Measurements from ENCODE around the gene TPO. TPM values are rescaled to one million over a fixed set of nuclear protein-coding genes. Genes with fewer than 3 reads are reported as not detected.

Gene TPO
- total RNA-seq, 2 experiments from 2014 or later = not detected

DNA sequence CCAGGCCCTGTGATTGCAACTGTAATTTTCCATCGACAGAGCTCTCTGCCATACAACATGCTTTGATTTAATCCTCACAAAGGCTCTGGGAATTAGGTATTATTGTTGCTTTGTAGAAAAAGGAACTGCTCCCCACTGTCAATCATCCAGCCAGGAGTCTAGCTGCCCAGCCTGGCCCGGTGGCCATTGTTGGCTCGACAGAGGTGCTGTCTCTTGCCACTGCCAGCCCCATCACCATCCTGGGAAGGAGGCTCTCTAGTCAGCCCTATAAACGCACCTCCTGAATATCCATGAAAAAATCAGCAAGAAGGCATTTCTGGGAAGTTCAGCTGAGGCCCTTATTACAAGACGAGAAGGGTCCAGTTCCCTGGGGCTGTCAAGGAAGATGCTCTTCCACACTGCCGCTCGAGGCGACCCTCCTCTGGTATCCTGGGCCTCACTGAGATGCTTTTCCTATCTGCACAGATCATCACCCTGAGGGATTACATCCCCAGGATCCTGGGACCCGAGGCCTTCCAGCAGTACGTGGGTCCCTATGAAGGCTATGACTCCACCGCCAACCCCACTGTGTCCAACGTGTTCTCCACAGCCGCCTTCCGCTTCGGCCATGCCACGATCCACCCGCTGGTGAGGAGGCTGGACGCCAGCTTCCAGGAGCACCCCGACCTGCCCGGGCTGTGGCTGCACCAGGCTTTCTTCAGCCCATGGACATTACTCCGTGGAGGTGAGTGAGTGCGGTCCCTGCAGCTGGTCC, 71.0 kb downstream of the TPO start:
- H3K9me3 Mint-ChIP-seq = no peaks in the 10 kb centered on the region
- TF ChIP-seq, protein P1, sequence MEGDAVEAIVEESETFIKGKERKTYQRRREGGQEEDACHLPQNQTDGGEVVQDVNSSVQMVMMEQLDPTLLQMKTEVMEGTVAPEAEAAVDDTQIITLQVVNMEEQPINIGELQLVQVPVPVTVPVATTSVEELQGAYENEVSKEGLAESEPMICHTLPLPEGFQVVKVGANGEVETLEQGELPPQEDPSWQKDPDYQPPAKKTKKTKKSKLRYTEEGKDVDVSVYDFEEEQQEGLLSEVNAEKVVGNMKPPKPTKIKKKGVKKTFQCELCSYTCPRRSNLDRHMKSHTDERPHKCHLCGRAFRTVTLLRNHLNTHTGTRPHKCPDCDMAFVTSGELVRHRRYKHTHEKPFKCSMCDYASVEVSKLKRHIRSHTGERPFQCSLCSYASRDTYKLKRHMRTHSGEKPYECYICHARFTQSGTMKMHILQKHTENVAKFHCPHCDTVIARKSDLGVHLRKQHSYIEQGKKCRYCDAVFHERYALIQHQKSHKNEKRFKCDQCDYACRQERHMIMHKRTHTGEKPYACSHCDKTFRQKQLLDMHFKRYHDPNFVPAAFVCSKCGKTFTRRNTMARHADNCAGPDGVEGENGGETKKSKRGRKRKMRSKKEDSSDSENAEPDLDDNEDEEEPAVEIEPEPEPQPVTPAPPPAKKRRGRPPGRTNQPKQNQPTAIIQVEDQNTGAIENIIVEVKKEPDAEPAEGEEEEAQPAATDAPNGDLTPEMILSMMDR (IDR thresholded peaks at IDR 0.05) = no peak
- no peak overlapping the region for H3K4me3 Mint-ChIP-seq
- intact Hi-C loops (cut with micrococcal nuclease) = no loop called here
- ATAC-seq (no peak), DNase-seq (no peak)
- H3K36me3 Mint-ChIP-seq (ENCODE audit: low read depth) = no peaks in the 10 kb centered on the region
- no peaks in the 10 kb centered on the region for H3K4me1 Mint-ChIP-seq (ENCODE audit: low read depth)
- H3K27ac Mint-ChIP-seq = no peak overlapping the region
- ChIA-PET POLR2A (no interaction called here), CTCF (no interaction called here)
- H3K27me3 Mint-ChIP-seq = no peaks in the 10 kb centered on the region

DNA sequence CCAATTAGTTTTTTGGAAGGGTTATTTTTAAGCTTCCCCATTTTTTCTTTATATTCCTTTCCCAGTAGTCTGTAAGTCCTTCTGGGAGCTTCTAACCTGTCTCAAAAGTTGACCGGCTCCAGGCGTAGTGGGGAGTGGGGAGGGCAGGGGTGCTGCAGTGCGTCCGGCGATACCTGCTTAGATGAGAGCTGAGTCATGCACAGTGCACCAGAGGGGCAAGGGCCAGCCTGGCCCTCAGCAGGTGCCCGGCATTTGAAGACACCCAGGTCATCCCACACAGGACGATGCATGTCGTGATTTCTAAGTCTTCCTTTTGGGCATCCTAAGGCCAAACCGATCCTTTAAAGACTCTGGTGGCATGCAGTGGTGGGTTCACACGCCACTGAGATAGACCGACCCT, 73.4 kb downstream of the TPO start:
- Mint-ChIP-seq H3K27me3 (no peaks in the 10 kb centered on the region), H3K27ac (no peak overlapping the region), H3K4me1 (ENCODE audit: low read depth) (no peaks in the 10 kb centered on the region), H3K9me3 (no peaks in the 10 kb centered on the region), H3K36me3 (ENCODE audit: low read depth) (no peaks in the 10 kb centered on the region), H3K4me3 (no peak overlapping the region)
- ATAC-seq (no peak), DNase-seq (no peak)
- POLR2A ChIA-PET = no interaction called here
- intact Hi-C loops (cut with micrococcal nuclease) = no loop called here
- CTCF ChIA-PET = no interaction called here
- TF ChIP-seq, protein P1 (IDR thresholded peaks at IDR 0.05) = no peak

DNA sequence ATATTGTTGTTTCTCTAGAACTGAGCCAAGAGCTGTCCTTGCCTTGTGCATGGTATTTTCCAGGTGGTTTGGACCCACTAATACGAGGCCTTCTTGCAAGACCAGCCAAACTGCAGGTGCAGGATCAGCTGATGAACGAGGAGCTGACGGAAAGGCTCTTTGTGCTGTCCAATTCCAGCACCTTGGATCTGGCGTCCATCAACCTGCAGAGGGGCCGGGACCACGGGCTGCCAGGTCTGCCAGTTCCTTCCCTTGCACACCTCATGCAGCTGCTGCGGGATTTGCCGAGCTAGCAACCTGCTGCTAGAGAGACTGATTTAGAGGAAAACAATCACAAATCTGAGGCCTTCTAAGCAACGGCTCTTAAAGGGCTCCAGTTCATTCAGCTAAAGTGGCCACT, 74.5 kb downstream of the TPO start:
- Mint-ChIP-seq H3K27me3 (no peaks in the 10 kb centered on the region), H3K4me1 (ENCODE audit: low read depth) (no peaks in the 10 kb centered on the region), H3K9me3 (no peaks in the 10 kb centered on the region), H3K36me3 (ENCODE audit: low read depth) (no peaks in the 10 kb centered on the region), H3K27ac (no peak overlapping the region), H3K4me3 (no peak overlapping the region)
- ChIA-PET POLR2A (no interaction called here), CTCF (no interaction called here)
- TF ChIP-seq, protein P1 (IDR thresholded peaks at IDR 0.05) = no peak
- no peak for ATAC-seq
- intact Hi-C loops (cut with micrococcal nuclease) = no loop called here
- DNase-seq = no peak

DNA sequence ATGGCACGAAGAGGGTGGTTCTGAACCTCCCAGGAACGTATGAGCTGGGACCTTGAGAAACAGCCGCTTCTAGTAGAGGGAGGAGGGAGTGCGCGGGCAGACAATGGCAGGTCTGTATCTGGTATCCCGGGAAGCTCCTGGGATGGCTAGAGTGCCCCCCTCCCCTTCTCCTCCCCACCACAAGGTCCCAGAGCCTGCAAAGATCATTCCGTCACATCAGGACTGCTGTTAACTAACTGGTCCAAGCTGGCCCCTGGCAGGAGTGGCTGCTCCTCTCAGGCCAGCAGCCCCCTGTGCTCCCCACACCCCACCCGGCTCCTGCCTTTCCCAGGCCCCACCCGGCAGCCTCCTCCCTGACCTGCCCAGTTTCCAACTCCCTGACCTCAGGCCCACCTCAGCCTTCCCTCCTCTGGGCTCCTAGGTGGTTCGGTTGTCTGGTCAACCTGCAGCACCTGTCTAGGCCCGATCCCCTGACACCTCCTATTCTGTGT, 75.0 kb downstream of the TPO start:
- no peak for ATAC-seq
- H3K27me3 Mint-ChIP-seq = no peaks in the 10 kb centered on the region
- H3K36me3 Mint-ChIP-seq (ENCODE audit: low read depth) = no peaks in the 10 kb centered on the region
- CTCF ChIA-PET = no interaction called here
- no peak for DNase-seq
- intact Hi-C loops (cut with micrococcal nuclease) = no loop called here
- TF ChIP-seq, protein P1 (IDR thresholded peaks at IDR 0.05) = no peak
- POLR2A ChIA-PET = no interaction called here
- H3K4me1 Mint-ChIP-seq (ENCODE audit: low read depth) = no peaks in the 10 kb centered on the region
- H3K4me3 Mint-ChIP-seq = no peak overlapping the region
- no peaks in the 10 kb centered on the region for H3K9me3 Mint-ChIP-seq
- H3K27ac Mint-ChIP-seq = no peak overlapping the region

DNA sequence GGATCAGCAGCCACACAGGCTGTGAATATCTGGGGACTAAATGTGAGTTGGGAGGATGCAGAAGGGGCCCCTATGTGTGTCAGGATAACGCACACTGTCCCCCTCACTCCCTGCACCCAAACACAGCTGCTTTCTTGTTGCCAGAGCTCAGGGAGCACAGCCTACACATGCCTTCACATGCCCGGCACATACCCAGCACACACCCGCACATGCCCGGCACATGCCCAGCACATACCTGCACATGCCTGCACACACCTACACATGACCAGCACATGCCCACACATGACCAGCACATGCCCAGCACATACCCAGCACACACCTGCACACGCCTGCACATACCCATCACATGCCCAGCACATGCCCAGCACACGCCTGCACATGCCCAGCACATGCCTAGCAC, 75.6 kb downstream of the TPO start:
- Mint-ChIP-seq H3K4me1 (ENCODE audit: low read depth) (no peaks in the 10 kb centered on the region), H3K27ac (no peak overlapping the region), H3K9me3 (no peaks in the 10 kb centered on the region), H3K4me3 (no peak overlapping the region), H3K36me3 (ENCODE audit: low read depth) (no peaks in the 10 kb centered on the region), H3K27me3 (no peaks in the 10 kb centered on the region)
- no peak for DNase-seq
- ATAC-seq = no peak
- TF ChIP-seq, protein P1 (IDR thresholded peaks at IDR 0.05) = no peak
- intact Hi-C loops (cut with micrococcal nuclease) = no loop called here
- CTCF ChIA-PET = no interaction called here
- POLR2A ChIA-PET = no interaction called here

All from activated CD8-positive, alpha-beta T cell treated with anti-CD3 and anti-CD28 coated beads for 36 hours (primary cell).